GM21360 (cell line): Measurements from ENCODE around the gene PXMP4.

Experiments used
- ATAC-seq: cut with Tn5 transposase; IDR thresholded peaks from one replicate; pipeline ENCODE4 v1.9.1; 2021; ENCODE audit warnings: mild to moderate bottlenecking, moderate library complexity; ENCODE audit not compliant: unreplicated experiment

PXMP4 gene

DNA sequence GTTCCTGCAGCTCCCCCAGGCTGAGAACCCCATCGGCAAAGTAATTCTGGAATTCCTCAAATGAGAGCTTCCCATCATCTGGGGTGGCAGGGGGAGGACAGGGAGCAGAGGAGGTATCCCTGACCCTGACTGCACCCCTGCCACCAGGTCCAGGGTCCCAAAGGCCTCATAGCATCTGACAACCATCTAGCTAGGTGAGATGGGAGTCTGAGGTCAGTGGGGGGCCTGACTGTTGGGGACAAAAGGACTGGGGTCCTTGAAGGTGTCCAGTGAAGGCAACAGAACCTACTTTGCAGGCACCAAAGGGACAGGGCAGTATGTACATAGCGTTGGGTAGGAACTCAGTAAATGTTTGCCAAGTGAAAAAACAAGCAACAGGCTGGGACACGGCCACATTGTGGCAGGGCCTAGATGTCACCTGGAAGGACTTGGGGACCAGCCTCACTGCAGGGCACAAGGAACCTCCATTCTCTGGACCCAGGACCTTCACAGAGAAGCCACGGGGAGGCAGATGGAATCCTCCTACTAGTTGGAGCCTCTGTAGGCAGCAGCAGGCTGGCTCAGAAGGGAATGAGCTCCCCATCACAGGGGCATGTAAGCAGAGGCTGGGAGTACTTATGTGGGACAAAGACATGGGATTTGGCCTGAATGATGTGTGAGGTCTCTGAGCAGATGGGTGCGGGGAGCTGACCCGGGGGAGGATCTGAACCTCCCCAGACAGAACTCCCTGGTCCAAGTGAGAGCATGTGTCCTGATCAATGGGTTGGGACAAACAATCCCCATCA is 49.2 kb downstream of the PXMP4 start:
- ATAC-seq = no peak

DNA sequence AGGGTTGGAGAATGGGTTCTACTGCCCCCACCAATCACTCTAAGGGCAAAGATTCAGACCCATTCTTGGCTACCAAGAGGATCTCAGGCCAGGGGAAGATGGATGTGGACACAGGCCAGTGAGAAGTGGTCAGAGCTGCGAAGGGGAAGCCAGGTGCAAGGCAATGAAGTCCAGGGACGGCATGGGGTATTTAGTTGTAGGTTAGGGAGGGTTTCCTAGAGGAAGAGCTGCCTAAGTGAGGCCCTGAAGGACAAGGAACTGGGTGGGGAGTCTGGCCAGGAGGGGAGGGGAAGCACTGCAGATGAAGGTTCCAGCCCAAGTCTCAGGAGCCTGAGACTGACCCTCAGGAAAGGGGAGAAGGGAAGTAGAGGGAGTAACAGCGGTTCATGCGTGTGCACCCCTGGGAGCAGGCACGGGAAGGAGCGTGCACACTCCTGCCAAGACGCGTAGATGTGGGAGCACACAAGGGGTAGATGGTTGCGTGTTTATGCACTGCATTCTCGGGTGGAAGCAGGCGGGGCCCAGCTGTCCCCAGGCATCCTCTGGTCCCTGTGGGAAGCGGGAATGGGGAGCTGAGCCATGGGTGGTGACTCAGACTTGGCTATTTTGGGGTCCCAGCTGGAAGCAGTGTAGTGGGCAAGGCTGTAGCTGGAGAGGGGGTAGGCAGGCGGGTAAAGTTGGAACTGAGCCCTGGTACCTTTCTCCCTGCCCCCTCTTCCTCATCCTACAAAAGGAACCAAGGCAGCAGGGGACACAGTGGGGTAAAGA is 50.1 kb downstream of the PXMP4 start:
- ATAC-seq = no peak

DNA sequence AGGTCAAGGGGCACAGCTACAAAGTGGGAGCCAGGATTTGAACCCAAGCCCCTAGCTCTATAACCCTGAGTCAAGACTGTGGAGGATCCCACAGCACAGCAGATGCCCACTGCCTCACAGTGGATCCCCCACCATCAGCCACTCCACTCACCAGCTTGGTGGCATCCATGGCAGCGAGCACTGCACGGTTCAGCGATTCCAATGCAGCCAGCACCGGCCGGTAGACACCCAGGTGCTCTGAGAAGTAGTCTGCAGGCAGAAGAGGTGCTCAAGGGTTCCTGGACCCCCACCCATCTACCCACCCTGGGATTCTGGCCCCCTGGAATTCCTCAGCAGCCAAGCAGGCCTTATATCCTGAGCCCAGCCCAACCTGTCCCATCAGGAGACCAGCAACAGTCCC is 50.9 kb downstream of the PXMP4 start:
- ATAC-seq = no peak

DNA sequence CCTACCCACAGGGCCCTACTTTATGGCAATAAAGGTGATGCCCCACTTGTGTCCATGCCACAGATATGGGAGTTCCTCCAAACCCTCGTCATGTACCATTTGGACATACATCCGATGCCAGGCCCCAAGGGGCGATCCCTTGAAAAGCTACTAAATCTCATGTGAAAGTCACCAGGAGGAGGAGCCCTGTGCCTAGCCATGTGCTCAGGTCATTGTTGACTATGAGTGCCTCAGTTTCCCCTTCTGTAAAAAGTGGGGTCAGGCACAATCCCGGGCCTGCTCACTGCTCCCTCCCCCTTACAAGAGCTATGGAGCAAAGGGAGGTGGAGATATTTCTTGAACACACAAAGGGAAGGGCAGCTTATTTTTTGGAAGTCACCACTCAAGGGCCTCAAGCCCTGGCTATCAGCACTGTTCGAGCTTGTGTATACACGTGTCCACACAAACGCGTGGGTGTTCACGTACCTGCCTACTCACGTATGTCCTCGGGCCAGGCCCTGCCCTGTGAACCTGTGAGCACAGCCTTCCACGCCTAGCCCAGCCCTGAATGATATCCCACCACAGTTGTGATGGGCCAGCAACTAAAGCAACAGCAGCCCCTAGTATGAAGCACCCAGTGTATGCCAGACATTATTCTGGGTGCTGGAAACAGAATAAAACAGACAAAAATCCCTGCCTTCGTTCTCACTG is 51.5 kb downstream of the PXMP4 start:
- ATAC-seq = no peak

DNA sequence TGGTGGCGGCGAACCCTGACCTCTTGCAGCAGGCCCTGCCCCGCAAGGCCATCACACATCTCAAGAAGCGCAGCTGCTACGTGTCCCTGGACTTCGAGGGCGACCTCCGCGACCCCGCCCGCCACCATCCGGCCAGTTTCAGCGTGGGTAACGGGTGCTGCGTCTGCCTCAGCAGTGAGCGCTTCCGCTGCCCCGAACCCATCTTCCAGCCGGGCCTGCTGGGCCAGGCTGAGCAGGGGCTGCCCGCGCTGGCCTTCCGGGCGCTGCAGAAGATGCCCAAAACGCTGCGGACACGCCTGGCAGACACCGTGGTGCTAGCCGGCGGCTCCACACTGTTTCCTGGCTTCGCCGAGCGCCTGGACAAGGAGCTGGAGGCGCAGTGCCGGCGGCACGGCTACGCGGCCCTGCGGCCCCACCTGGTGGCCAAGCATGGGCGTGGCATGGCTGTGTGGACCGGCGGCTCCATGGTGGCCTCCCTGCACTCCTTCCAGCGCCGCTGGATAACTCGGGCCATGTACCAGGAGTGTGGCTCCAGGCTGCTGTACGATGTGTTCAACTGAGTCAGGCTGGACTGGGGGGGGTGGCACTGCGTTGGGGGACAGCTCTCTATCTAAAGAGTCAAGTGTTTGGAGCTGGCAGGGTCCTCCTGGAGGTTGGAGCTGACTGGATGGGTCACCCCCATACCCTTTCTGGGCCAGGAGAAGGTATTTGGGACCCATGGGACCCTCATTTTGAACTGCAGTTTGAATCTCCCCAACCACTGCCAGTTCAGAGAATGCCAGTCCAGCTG is 52.2 kb downstream of the PXMP4 start:
- ATAC-seq = no peak

DNA sequence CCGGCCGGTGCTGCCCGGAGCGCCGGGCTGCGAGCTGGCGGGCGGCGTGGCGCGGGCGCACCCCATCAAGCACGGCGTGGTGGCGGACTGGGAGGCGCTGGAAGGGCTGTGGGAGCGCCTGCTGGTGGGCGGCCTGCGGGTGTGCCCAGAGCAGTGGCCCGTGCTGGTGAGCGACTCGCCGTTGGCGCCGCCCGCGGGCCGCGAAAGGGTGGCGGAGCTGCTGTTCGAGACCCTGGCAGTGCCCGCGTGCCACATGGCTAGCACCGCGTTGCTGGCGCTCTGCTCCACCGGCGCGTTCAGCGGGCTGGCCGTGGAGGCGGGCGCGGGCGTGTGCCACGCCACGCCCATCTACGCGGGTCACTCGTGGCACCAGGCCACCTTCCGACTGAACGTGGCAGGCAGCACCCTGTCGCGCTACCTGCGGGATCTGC is 52.9 kb downstream of the PXMP4 start:
- no peak for ATAC-seq

DNA sequence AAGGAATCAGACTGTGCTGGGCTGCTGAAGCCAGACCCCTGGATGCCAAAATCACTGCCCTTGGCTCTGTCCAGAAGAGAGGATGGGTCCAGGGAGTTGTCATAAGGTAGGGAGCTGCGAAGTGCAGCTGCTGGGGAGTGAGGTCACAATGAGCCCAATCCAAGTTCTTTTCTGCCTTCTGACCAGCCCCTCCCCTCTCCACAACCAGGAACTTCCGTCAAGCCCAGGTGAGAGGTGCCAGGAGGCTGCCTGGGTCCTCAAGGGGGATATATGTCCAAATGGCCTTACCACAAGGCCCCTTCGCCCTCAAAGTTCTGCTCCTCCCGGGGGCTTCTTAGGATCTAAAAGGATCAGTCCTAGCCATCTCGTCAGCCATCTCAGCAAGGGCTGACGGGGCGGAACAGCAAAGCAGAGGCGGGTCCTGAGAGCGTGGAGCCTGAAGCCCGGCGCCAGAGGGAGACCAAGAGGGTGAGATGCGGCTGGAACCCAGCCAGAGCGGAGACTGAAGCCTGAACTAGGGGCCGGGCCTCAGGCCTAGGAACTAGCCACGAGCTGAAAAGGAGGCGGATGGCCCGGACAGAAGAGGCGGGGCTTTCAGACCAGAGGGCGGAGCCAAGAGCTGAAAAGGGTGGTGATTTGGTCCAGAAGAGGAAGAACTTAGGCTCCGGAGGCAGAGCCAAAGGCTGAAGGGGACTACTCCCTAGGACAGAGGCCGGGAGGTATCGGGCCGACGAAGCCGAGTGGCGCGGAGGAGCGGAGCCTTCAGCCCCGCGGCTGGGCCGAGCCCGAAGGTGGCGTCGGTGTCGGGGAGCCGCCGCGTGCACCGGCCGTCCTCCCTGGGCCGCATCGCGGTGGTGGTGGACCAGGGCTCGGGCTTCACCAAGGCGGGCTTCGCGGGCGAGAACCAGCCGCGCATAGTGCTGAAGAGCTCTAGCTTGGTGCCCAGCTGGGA is 53.5 kb downstream of the PXMP4 start, which contains the start of gene ACTL10:
Gene ACTL10 (plus strand): TSS at position 651 of the 952 bp plus-strand sequence. CDS start 555 bp downstream, outside the sequence.
- ATAC-seq = peak; percentile 57

DNA sequence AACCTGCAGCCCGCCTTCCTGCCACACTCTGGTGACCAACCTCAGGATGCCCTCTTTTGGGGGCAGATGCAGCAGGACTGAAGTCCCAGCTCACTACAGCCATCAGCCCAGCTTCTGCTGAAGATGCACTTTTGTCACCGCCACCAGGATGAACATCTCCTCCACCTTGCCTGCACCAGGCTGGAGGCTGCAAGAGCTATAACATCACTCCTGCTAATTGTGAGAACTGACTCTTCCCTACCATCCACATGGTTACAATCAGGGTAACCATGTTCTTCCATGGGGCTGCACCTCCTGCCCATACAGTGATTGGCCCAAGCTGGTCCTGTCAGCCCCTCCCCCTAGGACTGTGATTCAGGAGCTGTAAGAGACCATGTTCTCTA is 55.4 kb downstream of the PXMP4 start:
- ATAC-seq = no peak

DNA sequence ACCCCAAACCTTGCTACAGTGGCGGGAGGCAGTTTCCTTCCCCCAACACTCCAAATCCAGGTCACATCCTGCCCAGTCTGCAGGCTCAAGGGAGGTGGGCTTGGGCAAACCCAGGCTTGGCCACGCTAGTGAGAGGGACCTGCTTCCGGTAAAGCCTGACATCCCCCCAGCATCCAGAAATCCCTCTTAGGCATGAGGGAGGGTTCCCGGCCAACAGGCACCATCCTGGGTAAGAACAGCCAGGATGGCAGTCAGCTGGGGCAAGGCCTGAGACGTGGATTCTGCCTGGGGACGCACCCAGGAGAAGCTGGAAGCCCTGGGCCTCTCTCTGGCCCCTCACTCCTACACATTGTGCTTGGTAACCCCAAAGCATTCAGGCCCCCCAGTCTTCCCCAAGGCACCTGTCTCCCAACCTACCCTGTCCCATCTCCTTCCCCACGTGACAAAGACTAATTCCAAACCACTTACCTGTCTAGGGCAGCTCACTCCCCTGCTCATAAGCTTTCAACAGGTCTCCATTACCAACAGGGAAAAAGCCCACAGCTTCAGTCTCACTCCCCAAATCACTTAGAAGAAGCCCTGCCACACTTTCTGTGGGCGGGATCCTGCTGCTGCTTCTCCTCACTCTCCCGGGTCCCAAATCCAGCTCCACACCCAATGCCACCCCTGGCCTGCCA is 55.9 kb downstream of the PXMP4 start:
- no peak for ATAC-seq

DNA sequence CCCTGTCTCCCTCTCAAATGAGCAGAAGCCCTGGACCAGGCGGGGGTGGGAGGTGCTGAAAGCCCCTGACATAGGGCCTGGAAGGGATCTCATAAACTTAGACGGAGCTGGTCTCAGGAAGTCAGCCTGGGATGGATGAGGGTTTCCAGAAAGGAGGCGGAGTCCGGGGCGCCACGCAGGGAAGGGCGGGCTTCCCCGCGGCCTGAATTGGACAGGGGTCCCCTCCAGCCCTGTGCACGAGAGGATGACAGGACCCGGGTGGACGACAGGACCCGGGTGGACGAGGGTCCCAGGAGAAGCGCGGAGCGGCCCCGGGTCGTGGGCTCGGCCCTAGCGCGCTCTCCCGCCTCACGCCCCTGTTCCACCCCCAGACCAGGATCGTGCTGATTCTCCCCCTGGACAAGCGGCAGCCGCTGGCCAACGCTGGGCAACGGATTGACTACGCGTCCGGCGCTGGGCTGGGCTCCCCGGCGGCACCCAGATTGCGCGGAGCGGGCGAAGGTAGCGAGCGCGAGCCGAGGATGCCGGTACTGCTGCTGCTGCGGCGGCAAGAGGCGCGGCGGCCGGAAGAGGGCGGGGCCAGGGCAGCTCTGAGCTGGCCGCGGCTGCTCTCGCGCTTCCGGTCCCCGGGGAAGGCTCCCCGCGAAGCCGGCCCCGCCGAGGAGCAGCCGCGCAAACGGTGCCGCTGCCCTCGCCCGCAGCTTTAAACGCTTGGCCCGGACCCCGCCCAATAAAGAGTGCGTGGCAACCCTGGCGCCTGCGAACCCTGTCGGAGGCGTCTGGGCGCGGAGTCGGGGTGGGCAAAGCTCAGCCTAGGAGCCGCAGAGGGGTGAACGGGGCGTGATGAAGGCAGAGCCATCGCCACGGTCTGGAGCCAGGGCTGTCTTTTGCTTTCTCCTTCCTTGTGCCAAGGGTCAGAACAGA is 56.7 kb downstream of the PXMP4 start:
- peak; percentile 44 for ATAC-seq

DNA sequence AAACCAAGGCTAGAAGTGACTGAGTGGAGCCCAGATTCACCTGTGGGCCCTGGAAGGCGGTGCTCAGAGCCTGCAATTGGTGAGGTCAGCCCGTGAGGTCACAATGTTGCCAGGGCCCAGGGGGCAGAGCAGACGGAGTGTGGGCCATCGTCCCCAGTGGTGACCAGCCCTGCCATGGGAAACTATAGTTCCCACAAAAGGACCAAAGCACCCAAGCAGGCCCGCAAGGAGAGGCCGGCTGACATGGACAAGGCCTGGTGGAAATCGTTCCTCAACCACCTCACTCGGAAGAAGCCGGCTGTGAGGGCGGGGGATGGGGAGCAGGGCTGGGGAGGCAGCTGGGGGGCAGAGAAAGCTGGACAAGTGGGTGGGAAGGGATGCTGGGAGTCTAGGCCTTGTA is 57.9 kb downstream of the PXMP4 start, which contains the start of gene C20orf144:
Gene C20orf144 (plus strand): TSS at position 156 of the 400 bp plus-strand sequence. CDS start 19 bp downstream, at position 175.
- ATAC-seq = no peak

DNA sequence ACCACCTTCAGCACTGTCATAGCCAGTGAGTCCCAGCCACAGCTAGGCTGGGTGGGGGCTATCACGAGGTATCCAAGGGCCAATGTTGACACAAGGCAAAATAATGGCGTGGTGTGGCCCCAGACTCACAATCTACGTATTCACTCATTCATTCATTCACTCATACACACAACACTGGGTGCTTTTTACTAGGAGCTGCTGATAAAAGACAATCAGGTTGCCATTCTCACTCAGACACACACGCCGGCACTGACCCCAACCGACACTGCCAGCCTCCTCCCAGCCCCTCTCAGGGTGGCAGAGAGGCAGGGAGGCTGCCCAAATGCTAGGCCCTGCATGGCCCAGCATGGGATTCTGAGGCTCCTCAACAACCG is 59.4 kb downstream of the PXMP4 start:
- no peak for ATAC-seq

DNA sequence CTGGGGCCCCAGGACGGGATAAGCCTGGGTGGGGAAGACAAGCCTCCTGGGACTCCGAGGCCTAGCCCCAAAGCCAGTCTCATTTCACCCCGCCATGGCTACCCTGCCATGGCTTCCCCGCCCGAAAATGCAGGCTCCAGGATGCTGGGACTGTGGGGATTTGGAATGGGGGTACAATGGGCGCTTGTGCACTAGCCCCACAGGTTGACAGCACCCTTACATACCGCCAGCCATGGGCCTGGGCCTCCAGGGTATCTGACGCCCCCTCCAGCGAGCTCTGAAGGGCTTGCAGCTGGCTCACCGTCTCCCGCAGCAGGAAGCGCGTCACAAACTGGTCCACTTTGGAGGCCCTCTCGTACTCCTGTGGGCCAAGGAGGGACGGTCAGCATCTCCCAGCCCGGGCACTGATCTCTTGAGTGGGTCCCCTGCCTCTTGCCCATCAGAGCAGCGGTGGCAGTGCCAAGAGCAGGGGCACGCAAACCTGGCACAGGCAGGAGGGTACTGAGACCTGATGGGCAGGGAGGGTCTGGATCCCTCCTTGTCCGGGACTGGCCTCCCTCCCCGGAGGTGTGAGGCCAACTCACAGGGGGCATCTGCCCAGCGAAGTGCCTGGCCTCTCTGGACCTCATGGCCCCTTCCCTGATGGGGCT is 60.0 kb downstream of the PXMP4 start:
- no peak for ATAC-seq

DNA sequence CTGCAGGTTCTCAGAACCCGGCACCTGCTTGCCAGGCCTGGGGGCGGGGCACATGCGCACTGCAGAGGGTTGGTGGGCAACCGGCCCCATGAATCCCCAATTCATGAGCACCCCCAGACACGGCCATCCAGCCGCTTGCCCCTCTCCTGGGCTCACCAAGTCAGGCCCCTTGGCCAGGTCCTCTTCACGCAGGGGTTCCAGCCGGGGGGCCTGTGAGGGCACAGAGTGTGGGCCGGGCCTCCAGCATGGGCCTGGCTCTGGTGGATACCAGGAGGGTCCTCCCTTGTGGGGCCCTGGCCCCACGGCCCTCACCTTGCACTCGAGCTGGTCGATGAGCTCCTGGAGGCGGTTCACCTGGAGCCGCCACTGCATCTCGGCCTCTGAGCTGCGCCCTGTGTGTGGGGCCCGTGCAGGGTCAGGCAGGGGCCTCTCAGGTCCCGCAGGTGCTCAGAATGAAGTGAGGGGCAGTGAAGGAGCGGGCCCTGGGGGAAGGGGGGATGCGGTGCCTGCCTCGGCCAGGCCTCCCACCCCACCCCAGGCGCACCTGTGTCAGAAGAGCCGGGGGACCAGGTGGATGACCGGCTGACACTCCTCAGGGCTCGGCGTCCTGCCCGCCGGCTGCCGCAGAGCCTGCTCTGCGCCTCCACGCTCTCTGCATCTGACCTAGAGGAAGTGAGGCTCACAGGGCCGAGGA is 60.6 kb downstream of the PXMP4 start:
- no peak for ATAC-seq

DNA sequence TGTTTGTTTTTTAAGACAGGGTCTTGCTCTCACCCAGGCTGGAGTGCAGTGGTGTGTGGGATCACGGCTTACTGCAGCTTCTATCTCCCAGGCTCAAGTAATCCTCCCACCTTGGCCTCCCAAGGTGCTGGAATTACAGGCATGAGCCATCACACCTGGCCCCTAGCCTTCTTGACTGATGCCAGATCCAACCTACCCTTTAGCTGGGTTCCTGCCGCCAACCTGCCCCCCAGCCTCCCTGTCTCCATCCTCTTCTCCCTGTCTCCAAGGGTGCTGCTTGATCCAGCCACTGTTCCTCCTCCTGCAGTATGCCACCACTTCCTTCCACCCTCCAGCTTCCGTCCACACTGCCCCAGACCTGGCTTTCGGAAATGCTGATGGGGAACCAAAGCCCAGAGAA is 61.2 kb downstream of the PXMP4 start:
- no peak for ATAC-seq

DNA sequence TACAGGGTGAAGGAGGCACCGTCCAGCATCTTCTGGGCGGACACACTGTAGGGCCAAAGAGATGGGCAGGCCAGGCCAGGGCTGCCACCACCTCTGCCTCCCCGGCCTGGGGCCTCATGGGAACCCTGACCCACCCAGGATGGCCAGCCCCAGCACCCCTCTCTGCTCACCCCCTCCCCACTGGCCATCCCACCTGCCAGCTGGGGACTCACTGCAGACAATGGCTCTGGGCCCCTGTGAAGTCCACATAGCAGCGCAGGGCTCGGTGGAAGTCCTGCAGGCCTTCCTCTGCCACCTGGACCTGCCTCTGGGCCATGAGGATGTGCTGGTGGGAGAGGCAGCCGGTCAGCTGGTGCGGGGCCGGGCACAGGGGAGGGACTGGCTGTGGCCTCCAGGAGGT is 61.6 kb downstream of the PXMP4 start:
- ATAC-seq = no peak

DNA sequence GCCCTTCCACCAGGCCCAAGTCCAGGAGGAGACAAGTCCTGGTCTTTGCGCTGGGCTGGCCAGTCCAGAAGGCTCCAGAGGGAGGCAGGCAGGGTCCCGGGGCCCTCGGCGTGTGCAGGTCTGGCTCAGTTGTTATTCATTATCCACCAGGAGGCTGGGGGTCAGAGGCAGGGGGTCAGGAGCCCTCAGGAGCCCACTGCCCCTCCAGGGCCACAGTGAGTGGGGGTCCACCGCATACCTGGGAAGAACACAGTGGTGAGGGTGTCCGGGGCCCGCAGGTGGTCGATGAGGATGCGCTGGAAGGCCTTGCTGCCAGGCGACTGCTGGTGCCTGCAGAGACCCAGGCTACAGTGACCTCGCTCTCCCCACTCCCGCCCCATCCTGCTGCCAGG is 62.4 kb downstream of the PXMP4 start:
- no peak for ATAC-seq
